Epithelial cell of esophagus (primary cell): ENCODE data around the gene P2RY6.
"Not testable (repeated sequence)": the region's sequence is repeated elsewhere in the genome, so short reads cannot be mapped to it uniquely, and the experiment has no call there.

Source experiments
- DNase-seq: peaks from one replicate; pipeline ENCODE4 v3.0.0; 2010; ENCODE audit warnings: low read depth
- H3K4me3 ChIP-seq: 2 replicates; pipeline ENCODE4 v1.5.1; 2011; ENCODE audit warnings: mild to moderate bottlenecking, low read length, control low read depth
- CTCF ChIP-seq: IDR thresholded peaks from 2 replicates; pipeline ENCODE4 v1.5.1; 2011; ENCODE audit warnings: low read depth, mild to moderate bottlenecking, low read length, control low read depth, inconsistent platforms; ENCODE audit not compliant: insufficient read depth; ENCODE audit errors: missing control alignments

The P2RY6 gene

GRCh38 chr11:73272680-73273038 lies 521 bp downstream of the P2RY6 start:
- H3K4me3 ChIP-seq = no peak overlapping the region
- DNase-seq = no peak
- TF ChIP-seq CTCF = no peak

- no peak overlapping the region for H3K4me3 ChIP-seq
- DNase-seq = no peak
- no peak for TF ChIP-seq CTCF
Observed at GRCh38 chr11:73273222-73273895, 1.2 kb downstream of the P2RY6 start.

- not testable (repeated sequence) for H3K4me3 ChIP-seq, DNase-seq
Observed at GRCh38 chr11:73274191-73274590, 2.1 kb downstream of the P2RY6 start.

GRCh38 chr11:73274722-73275380 lies 2.7 kb downstream of the P2RY6 start:
- no peak overlapping the region for H3K4me3 ChIP-seq
- TF ChIP-seq CTCF = no peak
- no peak for DNase-seq

- H3K4me3 ChIP-seq = no peak overlapping the region
- TF ChIP-seq CTCF = no peak
- DNase-seq = peak; percentile 55
Observed at GRCh38 chr11:73275381-73275750, 3.2 kb downstream of the P2RY6 start.

GRCh38 chr11:73277467-73277866 lies 5.3 kb downstream of the P2RY6 start:
- no peak for DNase-seq
- H3K4me3 ChIP-seq = no peak overlapping the region
- no peak for TF ChIP-seq CTCF

GRCh38 chr11:73280626-73281025 lies 8.5 kb downstream of the P2RY6 start:
- DNase-seq = no peak
- TF ChIP-seq CTCF = no peak

More at GRCh38 chr11:73280626-73281025, 8.5 kb downstream of the P2RY6 start:
- H3K4me3 ChIP-seq = no peak overlapping the region
